ENCODE measurements around the gene DTD1.

The DTD1 gene, protein sequence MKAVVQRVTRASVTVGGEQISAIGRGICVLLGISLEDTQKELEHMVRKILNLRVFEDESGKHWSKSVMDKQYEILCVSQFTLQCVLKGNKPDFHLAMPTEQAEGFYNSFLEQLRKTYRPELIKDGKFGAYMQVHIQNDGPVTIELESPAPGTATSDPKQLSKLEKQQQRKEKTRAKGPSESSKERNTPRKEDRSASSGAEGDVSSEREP

DNA sequence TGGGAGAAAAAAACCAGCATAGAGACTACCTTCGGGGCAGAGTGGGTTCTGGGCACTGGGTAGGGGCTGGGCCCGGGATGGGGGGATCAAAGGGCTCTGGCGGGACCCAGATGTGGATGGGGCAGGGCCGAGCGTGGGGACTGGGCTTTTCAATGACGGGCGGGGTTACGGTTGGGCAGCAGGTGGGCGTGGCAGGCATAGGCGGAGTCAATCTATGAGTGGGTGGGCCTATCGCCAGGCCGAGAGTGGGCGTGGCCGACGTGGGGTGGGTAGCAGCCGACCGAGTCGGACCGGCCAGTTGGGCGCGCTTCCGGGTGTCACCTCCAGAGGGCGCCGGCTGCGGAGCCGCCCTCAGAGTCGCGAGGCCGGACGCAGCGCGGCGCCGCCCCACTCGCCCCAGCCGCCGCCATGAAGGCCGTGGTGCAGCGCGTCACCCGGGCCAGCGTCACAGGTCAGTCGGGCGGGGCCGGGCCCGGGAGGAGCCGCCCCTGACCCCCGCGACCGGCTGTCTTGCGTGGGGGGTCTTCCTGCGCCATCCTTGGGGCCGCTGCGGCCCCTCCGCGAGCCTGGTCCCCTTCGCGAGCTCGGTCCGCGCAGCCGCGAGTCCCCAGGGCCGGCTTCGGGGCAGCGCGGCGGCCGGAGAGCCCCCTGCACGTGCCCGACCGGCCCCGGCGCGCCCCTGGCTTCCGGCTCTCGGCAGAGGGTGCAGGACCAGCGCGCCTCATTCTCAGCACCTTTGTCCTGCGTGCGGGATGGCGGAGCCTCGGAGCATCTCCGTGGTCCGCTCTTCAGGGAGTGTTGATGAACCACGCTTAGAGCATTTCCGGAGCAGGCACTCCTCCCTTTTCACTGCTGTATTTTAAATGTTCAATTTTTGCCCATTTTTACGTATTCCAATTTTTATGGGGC, at the start of gene DTD1:
Gene DTD1 (plus strand): TSS at position 390 of the 909 bp plus-strand sequence. CDS start 19 bp downstream, at position 409.
- DNase-seq (ENCODE audit: low read depth in 2 of 3, low spot score in 2 of 3) = peak; percentile 75 to 84 (median 81)

DNA sequence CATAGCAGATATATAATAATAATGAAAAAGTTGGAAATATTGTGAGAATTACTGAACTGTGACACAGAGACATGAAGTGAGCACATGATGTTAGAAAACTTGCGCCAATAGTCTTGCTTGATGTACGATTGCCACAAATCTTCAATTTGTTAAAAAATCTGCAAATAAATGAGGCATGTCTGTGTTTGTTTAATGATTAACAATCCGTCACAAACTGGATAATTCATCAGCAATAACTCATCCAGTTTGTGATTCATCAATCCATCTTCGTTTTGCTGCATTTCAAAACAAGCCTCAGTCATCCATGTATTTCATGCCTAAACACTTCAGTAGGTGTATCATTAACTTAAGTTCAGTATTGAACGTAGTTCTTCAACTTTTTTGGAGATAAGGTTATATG, 46.1 kb upstream of the DTD1 start:
- DNase-seq (ENCODE audit: low read depth in 2 of 3, low spot score in 2 of 3) = no peak

DNA sequence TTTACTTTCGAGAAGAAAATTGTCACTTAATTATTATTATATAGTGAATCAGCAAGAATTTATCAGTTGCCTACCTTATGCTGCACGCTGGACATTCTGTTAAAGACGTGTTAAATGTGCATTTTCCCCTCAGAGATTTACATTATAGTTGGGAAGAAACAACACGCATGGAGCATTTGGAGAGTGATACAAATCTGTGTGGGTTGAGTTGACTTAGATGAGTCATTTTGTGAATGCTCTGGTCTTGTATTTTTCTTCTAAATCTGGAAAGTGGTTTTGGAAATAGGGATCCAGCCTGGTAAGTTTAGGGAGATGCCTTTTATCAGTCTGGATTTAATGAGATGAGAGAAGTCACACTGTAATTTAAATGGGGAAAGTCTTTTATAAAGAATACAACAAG, 44.6 kb upstream of the DTD1 start:
- DNase-seq (ENCODE audit: low read depth in 2 of 3, low spot score in 2 of 3) = no peak

DNA sequence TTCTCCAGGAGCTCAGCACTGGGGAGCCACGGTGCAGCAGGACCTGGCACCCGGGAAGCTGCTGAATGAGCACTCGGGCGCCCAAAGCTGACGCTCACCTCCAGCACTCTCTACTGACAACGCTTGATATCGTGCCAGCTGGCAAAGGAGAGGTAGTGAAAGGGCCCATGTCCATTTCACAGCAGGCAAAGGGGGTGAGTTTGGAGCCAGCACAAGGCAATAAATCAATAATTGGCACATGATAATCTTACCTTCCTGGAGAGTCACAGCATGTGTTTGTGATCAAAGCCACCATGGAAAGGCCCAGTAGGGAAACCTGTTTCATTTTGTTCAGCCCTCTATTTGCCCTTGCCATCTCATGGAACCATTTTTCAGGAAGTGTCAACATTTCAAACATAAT, 43.9 kb upstream of the DTD1 start:
- no peak for DNase-seq (ENCODE audit: low read depth in 2 of 3, low spot score in 2 of 3)

DNA sequence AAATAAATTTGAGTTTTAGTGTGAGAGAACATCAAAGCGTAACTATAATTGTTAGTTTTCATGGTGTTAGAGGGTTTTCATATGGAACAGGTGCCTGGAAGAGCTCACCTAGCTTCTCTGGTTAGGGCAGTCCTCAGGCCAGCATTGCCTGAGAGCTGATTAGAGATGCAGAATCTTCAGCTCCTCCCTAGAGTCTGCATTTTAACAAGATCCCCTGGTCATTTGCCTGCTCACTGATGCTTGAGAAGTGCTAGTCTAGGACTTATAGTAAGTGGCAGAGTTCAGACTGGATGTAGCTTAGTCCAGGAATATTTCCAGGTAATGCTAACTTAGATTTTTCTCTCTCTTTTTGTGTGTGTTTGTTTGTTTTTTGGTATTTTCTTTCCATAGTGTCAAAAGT, 42.3 kb upstream of the DTD1 start:
- no peak for DNase-seq (ENCODE audit: low read depth in 2 of 3, low spot score in 2 of 3)

DNA sequence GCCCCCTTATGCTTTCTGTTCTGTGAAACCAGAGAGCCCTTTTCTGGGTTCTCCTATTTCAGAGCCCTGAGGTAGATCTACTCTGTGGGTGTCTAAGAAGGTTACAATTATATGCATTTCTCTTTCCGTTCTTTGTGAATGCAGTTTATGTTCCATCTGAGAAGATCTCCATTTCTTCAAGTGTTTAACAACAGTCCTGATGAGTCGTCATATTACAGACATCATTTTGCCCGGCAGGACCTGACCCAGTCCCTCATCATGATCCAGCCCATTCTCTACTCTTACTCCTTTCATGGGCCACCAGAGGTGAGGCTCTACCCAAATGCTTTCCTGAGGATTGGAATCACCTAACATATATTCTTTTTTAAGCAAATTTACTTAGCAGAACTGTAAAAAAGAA, 39.4 kb upstream of the DTD1 start:
- DNase-seq (ENCODE audit: low read depth in 2 of 3, low spot score in 2 of 3) = no peak

DNA sequence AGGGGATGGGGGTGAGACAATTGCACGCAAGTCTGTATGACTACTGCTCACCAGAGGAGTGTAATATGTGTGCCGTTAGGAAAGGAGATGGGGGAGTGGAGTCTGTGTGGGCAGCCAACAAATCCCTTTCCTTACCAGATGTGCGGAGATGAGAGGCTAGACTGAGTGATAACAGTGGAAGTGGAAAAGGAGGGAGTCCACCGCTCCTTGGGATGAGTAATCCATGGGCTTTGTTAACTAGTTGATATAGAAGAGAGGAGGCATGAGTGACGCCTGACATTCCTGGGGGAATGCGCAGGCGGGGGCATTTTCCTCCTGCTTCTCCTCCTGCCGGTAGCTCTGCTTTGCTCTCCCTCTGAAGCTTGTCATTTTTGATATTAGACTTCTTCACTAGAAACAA, 34.1 kb upstream of the DTD1 start:
- no peak for DNase-seq (ENCODE audit: low read depth in 2 of 3, low spot score in 2 of 3)

DNA sequence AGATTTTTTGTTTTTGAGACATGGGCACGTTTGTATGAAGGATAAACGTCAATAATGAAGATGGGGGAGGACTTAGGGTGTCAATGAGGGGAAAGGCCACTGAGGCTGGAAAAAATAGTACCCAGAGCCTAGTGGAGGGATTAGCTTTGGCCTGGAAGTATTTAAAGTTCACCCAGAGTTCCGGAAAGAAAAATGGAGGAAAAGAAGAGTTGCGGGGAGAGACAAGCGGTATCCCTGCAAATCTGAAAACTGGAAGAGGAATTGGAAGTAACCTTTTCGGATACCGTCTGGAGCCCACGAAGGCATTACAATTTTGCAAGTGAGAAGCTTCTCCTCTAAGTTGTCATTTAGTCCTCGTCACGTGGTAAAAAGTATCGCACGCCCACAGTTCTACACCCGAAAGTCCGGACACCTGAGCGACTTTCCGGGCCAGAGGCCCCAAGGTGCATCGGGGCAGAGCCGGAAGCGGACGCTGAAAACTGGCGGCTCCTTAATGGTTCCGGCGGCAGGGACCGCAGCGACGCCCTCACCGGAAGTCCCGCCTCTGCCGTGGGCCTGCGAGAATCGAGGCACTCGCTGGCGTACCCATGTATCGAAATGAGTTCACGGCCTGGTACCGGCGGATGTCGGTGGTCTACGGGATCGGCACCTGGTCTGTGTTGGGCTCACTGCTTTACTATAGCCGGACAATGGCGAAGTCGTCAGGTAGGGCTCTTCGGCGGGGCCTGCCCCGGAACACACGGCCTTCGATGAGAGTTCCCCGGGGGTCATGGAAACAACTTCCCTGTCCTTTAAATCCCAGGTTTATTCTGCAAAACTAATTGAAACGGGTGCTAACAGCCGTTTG, 20.7 kb upstream of the DTD1 start, which contains the start of gene SMIM26:
Gene SMIM26 (plus strand): TSS at position 541 of the 847 bp plus-strand sequence. CDS start 47 bp downstream, at position 588.
- peak; percentile 83 to 86 (median 84) for DNase-seq (ENCODE audit: low read depth in 2 of 3, low spot score in 2 of 3)

DNA sequence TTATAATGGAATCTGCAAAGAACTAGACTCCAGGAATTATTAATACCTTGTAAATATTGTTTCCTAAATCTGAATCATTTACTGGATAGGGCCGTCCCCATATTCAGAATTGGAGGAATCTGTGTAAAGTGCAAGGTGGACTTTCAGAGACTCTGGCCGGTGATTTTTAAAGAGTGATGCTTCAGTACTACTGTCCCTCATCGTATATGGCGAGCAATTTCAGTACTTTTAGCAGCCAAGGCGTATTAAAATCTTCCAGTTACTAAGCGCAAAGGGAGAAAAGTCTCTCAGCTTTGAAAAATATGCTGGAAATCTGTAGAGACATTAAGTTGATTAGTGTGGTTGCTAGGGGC, 20.1 kb upstream of the DTD1 start:
- DNase-seq (ENCODE audit: low read depth in 2 of 3, low spot score in 2 of 3) = no peak

DNA sequence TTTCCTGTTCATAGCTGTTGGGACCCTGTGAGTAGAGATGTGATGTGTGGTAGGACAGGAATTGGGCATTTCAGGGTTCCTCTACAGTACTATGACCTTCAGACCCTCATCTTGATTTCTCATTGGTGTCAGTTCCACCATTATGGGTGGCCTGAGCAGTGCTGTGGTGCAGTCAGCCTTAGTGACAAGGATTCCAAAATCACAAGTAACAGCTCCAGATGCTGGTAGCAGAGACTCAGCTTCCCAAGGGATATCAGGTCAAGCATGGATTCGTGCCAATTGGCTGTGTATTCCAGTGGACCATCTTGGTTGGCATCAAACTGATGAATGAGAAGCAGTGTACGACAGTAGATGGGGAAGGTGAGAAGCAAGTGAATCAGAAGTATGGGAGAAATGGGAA, 16.8 kb upstream of the DTD1 start:
- DNase-seq (ENCODE audit: low read depth in 2 of 3, low spot score in 2 of 3) = no peak

DNA sequence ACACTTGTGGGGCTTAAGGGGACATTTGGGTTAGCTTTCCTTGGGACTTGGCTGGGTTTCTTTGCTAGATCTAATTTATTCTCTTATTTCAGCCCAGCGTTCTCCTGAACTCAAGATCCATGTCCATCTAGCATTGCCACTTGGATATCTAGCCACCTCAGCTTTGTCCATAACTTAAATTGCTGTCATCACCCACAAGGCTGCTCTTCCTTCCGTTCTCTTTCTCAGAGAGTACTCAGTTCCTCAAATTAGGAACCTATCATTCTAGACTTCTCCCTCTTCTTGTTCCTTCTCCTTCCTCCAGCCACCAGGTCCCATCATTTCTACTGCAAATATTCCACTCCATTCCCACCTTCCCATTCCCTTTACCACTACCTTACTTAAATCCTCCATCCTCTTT, 16.3 kb upstream of the DTD1 start:
- no peak for DNase-seq (ENCODE audit: low read depth in 2 of 3, low spot score in 2 of 3)

DNA sequence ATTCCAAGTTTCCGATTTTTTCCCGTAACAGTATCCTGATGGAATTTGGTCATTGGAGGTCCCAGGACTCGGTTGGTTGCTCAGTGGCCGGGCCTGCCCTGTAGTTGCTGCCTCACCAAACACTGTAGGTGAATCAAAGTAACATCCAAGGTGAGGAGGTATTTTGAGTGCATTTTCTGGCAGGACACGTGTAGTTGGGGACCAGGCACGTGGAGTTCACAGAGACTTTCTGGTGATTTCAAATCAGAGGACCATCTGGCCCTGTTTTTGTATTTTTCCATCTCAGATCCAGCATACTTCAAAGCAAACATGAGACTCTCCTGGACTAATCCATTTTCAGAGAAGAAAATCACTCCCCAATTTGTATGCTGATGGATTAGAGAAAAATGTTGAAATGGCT, 9.9 kb upstream of the DTD1 start:
- no peak for DNase-seq (ENCODE audit: low read depth in 2 of 3, low spot score in 2 of 3)

DNA sequence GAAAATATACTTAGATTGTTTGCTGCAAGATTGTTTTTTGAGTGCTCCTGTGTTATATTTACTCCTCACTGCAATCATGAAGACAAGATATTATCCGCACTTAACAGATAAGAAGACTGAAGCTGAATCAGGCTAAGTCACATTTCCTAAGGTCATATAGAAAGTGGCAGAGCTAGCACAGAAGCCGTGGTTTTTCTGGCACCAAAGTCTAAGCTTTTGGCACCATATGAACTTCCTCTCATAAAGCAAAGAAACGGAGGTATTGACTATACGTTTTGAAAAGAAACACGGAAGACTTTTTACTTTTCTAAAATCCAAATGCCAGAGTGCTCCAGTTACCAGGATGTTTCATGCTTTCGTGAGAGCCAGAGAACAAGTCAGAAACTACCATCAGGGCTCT, 9.3 kb upstream of the DTD1 start:
- no peak for DNase-seq (ENCODE audit: low read depth in 2 of 3, low spot score in 2 of 3)

DNA sequence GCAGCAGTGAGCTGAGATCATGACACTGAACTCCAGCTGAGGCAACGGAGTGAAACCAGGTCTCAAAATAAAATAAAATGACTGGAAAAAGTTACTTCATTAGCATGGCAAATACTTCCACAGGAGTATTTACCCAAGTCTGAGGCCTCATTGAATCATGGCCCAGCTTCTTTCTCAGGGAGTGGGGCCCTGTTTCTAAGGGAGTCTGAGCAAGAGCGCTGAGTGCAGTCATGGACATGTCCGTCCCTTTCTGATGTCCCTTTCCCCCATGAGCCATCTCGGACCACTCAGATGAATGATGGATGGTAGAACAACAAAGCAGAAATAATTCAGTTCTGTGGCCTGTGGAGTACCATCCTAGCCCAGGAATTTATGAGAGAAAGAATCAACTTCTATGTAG, 7.8 kb upstream of the DTD1 start:
- no peak for DNase-seq (ENCODE audit: low read depth in 2 of 3, low spot score in 2 of 3)

DNA sequence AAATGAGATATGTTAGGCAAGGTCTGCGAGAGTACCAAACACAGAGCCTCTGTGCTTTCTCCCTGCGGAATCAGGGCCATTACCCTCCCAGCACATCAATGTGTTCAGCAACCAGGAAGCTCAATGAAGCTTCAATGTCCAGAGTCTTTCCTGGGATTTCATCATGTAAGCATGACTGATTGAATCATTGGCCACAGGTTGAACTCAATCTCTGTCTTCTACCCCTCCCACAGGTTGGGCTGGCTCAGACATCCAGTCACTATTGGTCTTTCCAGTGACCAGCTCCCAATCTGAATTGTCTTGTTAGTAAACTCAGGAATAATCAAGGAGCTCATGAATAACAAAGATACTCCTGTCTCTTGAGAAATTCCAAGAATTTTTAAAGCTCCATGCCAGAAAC, 2.7 kb upstream of the DTD1 start:
- no peak for DNase-seq (ENCODE audit: low read depth in 2 of 3, low spot score in 2 of 3)

DNA sequence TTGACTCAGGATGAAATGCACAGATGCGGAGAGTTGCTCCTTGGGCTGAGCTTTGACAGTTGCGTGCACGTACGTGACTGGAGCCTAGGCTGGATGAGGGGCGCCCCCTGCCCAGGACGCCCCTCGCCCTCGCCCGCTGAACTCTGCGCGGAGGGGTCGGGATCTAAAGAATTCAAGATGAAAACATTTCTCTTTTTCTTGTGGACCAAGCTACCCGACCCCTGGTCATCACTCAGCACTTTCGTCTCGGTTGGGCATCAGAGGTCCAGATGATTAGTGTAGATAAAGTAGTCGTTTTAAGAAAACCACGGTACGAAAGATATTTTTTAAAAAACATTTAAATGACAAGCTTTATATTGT, 700 bp downstream of the DTD1 start:
- no peak for DNase-seq (ENCODE audit: low read depth in 2 of 3, low spot score in 2 of 3)

DNA sequence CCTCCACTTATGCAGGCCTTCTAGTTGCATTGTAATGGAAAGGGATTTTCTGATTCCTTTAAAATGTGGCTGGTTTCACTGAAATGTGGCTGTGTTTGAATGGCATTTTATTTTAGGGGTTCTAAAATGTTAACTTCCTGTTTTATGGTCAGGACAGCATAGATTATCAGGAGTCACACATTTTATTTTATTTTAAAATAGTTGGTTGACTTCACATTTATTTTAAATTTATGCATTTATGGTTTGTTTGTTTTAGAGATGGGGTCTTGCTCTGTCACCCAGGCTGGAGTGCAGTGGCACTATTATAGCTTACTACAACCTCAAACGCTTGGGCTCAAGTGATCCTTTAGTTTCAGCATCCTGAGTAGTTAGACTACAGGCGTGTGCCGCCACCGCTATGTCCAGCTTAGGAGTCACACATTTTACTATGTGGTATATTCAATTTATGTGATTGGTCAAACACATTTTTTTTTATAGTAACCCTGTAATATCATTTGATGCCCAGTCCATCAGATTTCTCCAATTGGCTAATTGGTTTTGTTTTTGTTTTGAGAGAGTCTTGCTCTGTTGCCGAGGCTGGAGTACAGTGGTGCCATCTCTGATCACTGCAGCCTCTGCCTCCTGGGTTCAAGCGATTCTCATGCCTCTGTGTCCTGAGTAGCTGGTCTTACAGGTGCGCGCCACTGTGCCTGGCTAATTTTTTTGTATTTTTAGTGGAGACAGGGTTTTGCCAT, 2.3 kb downstream of the DTD1 start:
- DNase-seq (ENCODE audit: low read depth in 2 of 3, low spot score in 2 of 3) = no peak

DNA sequence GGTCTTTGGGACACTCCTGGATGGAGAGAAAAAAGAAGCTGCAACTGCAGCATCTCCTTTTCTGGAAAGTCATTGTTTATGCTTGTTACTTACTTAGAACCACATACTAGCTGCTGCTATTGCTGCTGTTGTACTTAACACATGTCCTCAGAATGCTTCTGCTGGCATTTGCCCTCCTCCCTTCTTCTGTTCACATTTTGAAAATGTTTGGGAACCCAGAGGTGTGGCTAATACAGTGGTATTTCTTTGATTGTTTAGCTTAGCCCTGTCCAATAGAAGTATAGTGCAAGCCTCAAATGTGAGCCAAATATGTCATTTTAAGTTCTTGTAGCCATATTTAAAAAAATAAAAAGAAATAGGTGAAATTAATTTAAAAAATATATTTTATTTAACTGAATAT, 8.4 kb downstream of the DTD1 start:
- DNase-seq (ENCODE audit: low read depth in 2 of 3, low spot score in 2 of 3) = no peak

DNA sequence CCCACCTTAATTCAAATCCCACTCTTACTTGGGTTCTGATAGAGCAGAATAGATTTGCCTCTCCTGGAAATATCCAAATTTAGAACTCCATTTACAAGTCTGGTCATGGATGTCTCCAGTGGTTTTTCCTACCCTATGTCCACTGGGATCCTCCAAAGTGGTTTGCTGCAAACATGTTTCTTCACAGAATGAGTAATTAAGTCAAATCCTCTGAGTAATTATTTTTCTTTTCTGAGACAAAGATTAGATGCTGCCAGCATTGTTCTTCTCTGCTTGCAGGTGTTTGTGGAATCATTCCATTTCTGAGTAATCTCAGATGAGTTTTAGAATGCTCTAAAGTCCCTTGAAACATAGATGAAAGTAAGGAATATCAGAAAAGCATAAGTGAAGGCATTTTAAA, 21.9 kb downstream of the DTD1 start:
- no peak for DNase-seq (ENCODE audit: low read depth in 2 of 3, low spot score in 2 of 3)

DNA sequence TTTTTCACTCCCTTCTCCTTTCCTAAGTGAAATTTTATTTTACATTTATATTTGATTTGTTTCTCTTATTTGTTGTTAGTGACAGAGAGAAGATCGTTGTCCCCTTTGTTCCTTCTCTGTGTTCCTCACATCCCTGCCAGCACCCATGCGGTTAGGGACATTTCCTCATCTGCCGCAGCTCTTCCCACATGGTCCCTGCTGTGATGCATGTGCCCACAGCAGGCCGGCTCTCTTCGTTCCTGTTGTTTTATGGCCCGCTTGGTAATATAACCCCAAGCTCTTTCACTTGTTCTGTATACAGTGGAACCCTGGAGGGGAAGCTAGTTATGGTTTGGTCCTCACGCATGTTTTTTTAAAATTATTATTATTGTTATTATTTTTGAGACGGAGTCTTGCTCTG, 23.6 kb downstream of the DTD1 start:
- no peak for DNase-seq (ENCODE audit: low read depth in 2 of 3, low spot score in 2 of 3)

DNA sequence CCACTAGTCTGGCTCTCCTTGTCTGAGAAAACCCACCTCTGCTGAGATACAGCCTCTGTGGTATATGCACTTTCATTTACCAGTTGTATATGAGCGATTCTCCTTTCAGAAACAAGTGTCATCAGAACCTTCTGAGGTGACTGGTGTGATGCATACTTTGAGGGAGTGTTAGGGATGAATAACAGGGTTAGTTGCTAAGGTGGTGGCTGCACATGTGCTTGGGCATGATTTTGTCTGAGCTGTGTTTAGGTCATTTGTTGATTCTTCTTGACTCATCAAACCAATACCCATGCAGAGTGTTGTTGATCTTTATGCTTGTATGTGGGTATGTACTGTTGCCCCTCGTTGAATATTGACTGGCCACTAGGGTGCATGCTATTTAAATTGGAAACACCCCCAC, 25.7 kb downstream of the DTD1 start:
- no peak for DNase-seq (ENCODE audit: low read depth in 2 of 3, low spot score in 2 of 3)
